DND-41 (cell line): ENCODE measurements around the gene RPS19.

Experiments used
- ATAC-seq: fragments of 200-7000 bp; cut with Tn5 transposase; 3 replicates; pipeline ENCODE4 v1.9.1; 2021; ENCODE audit warnings: low read depth; ENCODE audit not compliant: insufficient read depth
- DNase-seq: peaks from one replicate; pipeline ENCODE4 v3.0.0-alpha.2; 2020
- H2AFZ ChIP-seq: 2 replicates; pipeline ENCODE4 v1.6.0; 2012; ENCODE audit warnings: low read depth, low read length
- H3K27ac ChIP-seq: 2 replicates; pipeline ENCODE4 v1.5.1; 2012; ENCODE audit warnings: low read length, inconsistent platforms
- H3K27me3 ChIP-seq: fragments of 200-600 bp; sonication (generic); 2 replicates; pipeline ENCODE4 v1.6.0; 2012; ENCODE audit warnings: low read length, mild to moderate bottlenecking, inconsistent platforms; ENCODE audit not compliant: insufficient read depth, poor library complexity
- H3K36me3 ChIP-seq: 2 replicates; pipeline ENCODE4 v1.5.1; 2012; ENCODE audit warnings: low read length, inconsistent platforms; ENCODE audit not compliant: insufficient read depth
- H3K4me1 ChIP-seq: 2 replicates; pipeline ENCODE4 v1.5.1; 2012; ENCODE audit warnings: mild to moderate bottlenecking, low read length; ENCODE audit not compliant: insufficient read depth
- H3K4me2 ChIP-seq: 2 replicates; pipeline ENCODE4 v1.6.0; 2012; ENCODE audit warnings: mild to moderate bottlenecking, moderate library complexity, low read length, inconsistent platforms; ENCODE audit not compliant: insufficient read depth
- H3K4me3 ChIP-seq, 2 experiments: fragments of 200-600 bp in 1 of 2; shearing (Covaris generic) in 1 of 2; 2 replicates each; pipeline ENCODE4 v1.5.1; 2012 to 2016; ENCODE audit warnings: inconsistent platforms in 2 of 2, low read length in 2 of 2, mild to moderate bottlenecking in 2 of 2, low read depth in 1 of 2, moderate library complexity in 1 of 2
- H3K79me2 ChIP-seq: 2 replicates; pipeline ENCODE4 v1.6.0; 2012; ENCODE audit warnings: low read length, inconsistent platforms; ENCODE audit not compliant: insufficient read depth
- H3K9ac ChIP-seq: 2 replicates; pipeline ENCODE4 v1.6.0; 2012; ENCODE audit warnings: low read depth, mild to moderate bottlenecking, inconsistent platforms, low read length, moderate library complexity
- H3K9me3 ChIP-seq: 2 replicates; pipeline ENCODE4 v1.5.1; 2012; ENCODE audit warnings: low read length, moderate library complexity, mild to moderate bottlenecking, inconsistent platforms; ENCODE audit not compliant: insufficient read depth, severe bottlenecking
- H4K20me1 ChIP-seq: 2 replicates; pipeline ENCODE4 v1.6.0; 2012; ENCODE audit warnings: low read length; ENCODE audit not compliant: insufficient read depth
- EZH2 ChIP-seq: IDR thresholded peaks from 3 replicates; pipeline ENCODE4 v1.6.1; 2012; ENCODE audit warnings: borderline replicate concordance, low read depth, mild to moderate bottlenecking, moderate library complexity, low read length, inconsistent platforms; ENCODE audit not compliant: severe bottlenecking
- TF ChIP-seq, protein P1 (sequence below): IDR thresholded peaks from 2 replicates; pipeline ENCODE4 v1.5.1; 2012; ENCODE audit warnings: borderline replicate concordance, low read length, moderate library complexity, mild to moderate bottlenecking; ENCODE audit not compliant: poor library complexity, severe bottlenecking; ENCODE audit errors: extremely low read depth

The RPS19 gene

DNA sequence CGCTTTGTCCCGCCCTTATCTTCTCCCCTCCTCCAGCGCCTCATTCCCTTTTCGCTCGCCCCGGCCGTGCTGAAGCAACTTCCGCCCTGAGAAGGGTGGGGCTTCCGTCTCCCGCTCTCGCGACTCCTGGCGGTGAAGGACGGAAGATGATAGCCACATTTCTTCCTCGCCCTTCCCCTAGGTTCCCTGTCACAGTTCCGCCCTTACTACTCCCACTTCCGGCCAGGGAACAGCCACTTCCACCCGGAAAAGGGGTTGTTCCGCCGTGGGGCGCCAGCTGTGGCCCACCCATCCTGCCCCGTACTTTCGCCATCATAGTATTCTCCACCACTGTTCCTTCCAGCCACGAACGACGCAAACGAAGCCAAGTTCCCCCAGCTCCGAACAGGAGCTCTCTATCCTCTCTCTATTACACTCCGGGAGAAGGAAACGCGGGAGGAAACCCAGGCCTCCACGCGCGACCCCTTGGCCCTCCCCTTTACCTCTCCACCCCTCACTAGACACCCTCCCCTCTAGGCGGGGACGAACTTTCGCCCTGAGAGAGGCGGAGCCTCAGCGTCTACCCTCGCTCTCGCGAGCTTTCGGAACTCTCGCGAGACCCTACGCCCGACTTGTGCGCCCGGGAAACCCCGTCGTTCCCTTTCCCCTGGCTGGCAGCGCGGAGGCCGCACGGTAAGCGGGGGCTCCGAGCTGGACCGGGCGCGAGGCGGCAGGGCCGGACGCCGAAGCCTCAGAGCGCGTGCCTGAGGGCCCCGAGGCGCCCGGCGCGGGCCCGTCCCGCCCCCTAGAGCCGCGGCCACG lies at the start of gene RPS19:
Gene RPS19, plus strand, starts transcription at position 638 of the 801 bp plus-strand sequence. CDS start 520 bp downstream, outside the sequence.
- Histone ChIP-seq H3K4me1 (peaks cover 49% of the 10 kb centered on the region), H3K9me3 (no peaks in the 10 kb centered on the region), H3K27me3 (no peaks in the 10 kb centered on the region), H3K27ac (peak within 1 kb of the TSS; percentile 97), H3K4me2 (peak within 1 kb of the TSS; percentile 96), H3K36me3 (peaks cover 45% of the 10 kb centered on the region), H3K9ac (peak within 1 kb of the TSS; percentile 77), H4K20me1 (peaks cover 41% of the 10 kb centered on the region), H2AFZ (peak within 1 kb of the TSS; percentile 76), H3K79me2 (peaks cover 48% of the 10 kb centered on the region), H3K4me3 (peak within 1 kb of the TSS; percentile 50 to 78)
- ATAC-seq (peak; percentile 83), DNase-seq (peak; percentile 99)
- TF ChIP-seq, protein P1, sequence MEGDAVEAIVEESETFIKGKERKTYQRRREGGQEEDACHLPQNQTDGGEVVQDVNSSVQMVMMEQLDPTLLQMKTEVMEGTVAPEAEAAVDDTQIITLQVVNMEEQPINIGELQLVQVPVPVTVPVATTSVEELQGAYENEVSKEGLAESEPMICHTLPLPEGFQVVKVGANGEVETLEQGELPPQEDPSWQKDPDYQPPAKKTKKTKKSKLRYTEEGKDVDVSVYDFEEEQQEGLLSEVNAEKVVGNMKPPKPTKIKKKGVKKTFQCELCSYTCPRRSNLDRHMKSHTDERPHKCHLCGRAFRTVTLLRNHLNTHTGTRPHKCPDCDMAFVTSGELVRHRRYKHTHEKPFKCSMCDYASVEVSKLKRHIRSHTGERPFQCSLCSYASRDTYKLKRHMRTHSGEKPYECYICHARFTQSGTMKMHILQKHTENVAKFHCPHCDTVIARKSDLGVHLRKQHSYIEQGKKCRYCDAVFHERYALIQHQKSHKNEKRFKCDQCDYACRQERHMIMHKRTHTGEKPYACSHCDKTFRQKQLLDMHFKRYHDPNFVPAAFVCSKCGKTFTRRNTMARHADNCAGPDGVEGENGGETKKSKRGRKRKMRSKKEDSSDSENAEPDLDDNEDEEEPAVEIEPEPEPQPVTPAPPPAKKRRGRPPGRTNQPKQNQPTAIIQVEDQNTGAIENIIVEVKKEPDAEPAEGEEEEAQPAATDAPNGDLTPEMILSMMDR, result peak; percentile 42
- TF ChIP-seq EZH2, result no peak

DNA sequence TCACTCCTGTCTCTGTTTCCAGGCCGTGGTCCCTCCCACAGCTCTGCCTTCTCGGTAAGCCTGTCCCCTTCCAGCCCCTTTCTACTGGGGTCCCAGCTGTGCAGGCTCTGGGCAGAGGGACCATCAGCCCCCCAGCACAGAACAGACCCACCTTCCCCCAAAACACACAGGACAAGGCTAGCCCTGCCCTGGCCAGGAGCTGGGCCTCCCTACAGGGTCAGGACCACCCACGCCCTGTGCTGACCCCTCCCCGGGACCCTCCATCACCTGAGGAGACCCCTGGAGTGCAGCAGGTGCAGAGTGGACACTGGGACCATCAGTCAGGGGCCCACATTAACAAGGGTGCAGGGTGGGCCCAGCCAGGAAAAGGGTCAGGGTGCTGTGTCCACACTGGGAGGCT lies 49.8 kb upstream of the RPS19 start:
- H3K27ac ChIP-seq, result no peak overlapping the region
- H3K36me3 ChIP-seq, result no peaks in the 10 kb centered on the region
- H4K20me1 ChIP-seq, result peaks cover 8% of the 10 kb centered on the region; the same call in 1 of the 2 replicates
- no peak overlapping the region for H3K4me3 ChIP-seq
- H3K4me1 ChIP-seq, result no peaks in the 10 kb centered on the region
- no peak overlapping the region for H2AFZ ChIP-seq
- no peaks in the 10 kb centered on the region for H3K27me3 ChIP-seq
- DNase-seq, result no peak
- no peaks in the 10 kb centered on the region for H3K79me2 ChIP-seq
- H3K9me3 ChIP-seq, result no peaks in the 10 kb centered on the region
- no peak for TF ChIP-seq EZH2
- TF ChIP-seq, protein P1, result no peak
- H3K9ac ChIP-seq, result no peak overlapping the region
- no peak overlapping the region for H3K4me2 ChIP-seq
- ATAC-seq, result no peak

DNA sequence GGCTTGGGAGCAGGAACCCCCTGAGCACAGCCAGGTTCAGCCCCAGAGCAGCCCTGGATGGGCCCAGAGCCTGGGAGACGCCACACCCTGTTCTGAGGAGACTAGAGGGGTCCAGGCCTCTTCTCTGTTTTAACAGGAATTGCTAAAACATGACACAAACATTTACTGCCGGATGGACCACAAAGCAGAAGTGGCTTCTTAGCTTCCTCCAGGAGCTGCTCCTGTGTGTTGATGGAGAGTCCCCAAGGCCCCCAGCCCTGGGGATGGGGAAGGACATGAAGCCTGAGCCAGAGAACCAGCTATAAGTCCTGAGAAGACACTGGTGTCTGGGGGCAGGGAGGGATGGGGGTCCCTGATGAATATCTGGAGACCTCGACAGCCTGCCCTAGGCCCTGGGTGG lies 49.0 kb upstream of the RPS19 start:
- Histone ChIP-seq H3K27me3 (no peaks in the 10 kb centered on the region), H3K9ac (no peak overlapping the region), H3K4me3 (no peak overlapping the region), H3K4me2 (no peak overlapping the region), H4K20me1 (peaks cover 8% of the 10 kb centered on the region; the same call in 1 of the 2 replicates), H3K9me3 (no peaks in the 10 kb centered on the region), H3K36me3 (no peaks in the 10 kb centered on the region), H3K4me1 (no peaks in the 10 kb centered on the region), H2AFZ (no peak overlapping the region), H3K27ac (no peak overlapping the region), H3K79me2 (no peaks in the 10 kb centered on the region)
- no peak for DNase-seq
- TF ChIP-seq EZH2, result no peak
- TF ChIP-seq, protein P1, result no peak
- ATAC-seq, result no peak
